ENCODE measurements around the gene ITGB3.

ITGB3 gene

GRCh38 chr17:47279062-47279801 lies 25.6 kb downstream of the ITGB3 start:
- Histone ChIP-seq H2AFZ (ENCODE audit: low read depth, low read length) (no peak overlapping the region), H3K36me3 (ENCODE audit: insufficient read depth, low read length) (no peaks in the 10 kb centered on the region), H3K9ac (ENCODE audit: low read depth, low read length) (no peak overlapping the region), H3K9me3 (ENCODE audit: insufficient read depth, low read length, severe bottlenecking) (no peaks in the 10 kb centered on the region), H4K20me1 (ENCODE audit: insufficient read depth, low read length) (no peaks in the 10 kb centered on the region), H3K4me1 (ENCODE audit: insufficient read depth, low read length) (no peaks in the 10 kb centered on the region), H3K79me2 (ENCODE audit: insufficient read depth, low read length) (no peaks in the 10 kb centered on the region), H3K4me2 (ENCODE audit: insufficient read depth, low read length) (no peak overlapping the region), H3K27ac (ENCODE audit: low read length) (no peak overlapping the region), H3K4me3 (ENCODE audit: low read depth in 1 of 2, low read length in 2 of 2) (no peak overlapping the region), H3K27me3 (ENCODE audit: insufficient read depth, low read length, poor library complexity) (no peaks in the 10 kb centered on the region)
- DNase-seq (no peak), ATAC-seq (ENCODE audit: insufficient read depth, low read depth) (no peak)
- TF ChIP-seq, protein P1, sequence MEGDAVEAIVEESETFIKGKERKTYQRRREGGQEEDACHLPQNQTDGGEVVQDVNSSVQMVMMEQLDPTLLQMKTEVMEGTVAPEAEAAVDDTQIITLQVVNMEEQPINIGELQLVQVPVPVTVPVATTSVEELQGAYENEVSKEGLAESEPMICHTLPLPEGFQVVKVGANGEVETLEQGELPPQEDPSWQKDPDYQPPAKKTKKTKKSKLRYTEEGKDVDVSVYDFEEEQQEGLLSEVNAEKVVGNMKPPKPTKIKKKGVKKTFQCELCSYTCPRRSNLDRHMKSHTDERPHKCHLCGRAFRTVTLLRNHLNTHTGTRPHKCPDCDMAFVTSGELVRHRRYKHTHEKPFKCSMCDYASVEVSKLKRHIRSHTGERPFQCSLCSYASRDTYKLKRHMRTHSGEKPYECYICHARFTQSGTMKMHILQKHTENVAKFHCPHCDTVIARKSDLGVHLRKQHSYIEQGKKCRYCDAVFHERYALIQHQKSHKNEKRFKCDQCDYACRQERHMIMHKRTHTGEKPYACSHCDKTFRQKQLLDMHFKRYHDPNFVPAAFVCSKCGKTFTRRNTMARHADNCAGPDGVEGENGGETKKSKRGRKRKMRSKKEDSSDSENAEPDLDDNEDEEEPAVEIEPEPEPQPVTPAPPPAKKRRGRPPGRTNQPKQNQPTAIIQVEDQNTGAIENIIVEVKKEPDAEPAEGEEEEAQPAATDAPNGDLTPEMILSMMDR (IDR thresholded peaks at IDR 0.05; ENCODE audit: borderline replicate concordance, extremely low read depth, low read length, poor library complexity, severe bottlenecking) = no peak

DNA sequence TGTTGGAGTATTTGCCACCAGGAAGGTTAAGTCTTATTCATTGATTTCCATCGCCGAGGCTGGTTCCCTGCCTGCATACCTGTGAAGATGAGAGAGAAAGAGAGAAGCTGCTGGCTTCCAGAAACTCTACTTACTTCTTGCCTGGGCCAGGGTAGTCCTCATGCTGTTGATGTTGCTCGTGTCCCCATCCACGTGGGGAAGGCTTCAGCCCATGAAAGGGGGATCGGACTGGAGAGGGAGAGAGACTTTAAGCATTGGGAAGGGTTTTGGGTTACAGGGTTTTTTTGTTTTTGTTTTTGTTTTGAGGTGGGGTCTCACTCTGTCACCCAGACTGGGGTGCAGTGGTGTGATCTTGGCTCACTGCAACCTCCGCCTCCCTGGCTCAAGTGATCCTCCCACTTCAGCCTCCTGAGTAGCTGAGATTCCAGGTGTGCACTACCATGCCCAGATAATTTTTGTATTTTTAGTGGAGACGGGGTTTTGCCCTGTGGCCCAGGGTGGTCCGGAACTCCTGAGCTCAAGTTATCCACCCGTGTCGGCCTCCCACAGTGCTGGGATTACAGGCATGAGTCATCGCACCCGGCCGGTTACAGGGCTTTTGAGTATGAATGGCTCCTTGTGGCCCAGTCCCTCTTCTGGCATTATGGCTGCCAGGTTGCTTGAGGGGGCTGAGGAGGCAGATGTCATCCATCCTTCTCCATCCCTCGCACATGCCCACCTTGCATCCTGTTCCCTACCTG lies 26.6 kb downstream of the ITGB3 start:
- no peaks in the 10 kb centered on the region for H3K79me2 ChIP-seq (ENCODE audit: insufficient read depth, low read length)
- H3K4me2 ChIP-seq (ENCODE audit: insufficient read depth, low read length) = no peak overlapping the region
- H3K27ac ChIP-seq (ENCODE audit: low read length) = no peak overlapping the region
- no peaks in the 10 kb centered on the region for H3K27me3 ChIP-seq (ENCODE audit: insufficient read depth, low read length, poor library complexity)
- no peaks in the 10 kb centered on the region for H3K4me1 ChIP-seq (ENCODE audit: insufficient read depth, low read length)
- ATAC-seq (ENCODE audit: insufficient read depth, low read depth) (no peak), DNase-seq (no peak)
- H3K9ac ChIP-seq (ENCODE audit: low read depth, low read length) = no peak overlapping the region
- H3K9me3 ChIP-seq (ENCODE audit: insufficient read depth, low read length, severe bottlenecking) = no peaks in the 10 kb centered on the region
- no peaks in the 10 kb centered on the region for H3K36me3 ChIP-seq (ENCODE audit: insufficient read depth, low read length)
- H3K4me3 ChIP-seq (ENCODE audit: low read depth in 1 of 2, low read length in 2 of 2) = no peak overlapping the region
- H2AFZ ChIP-seq (ENCODE audit: low read depth, low read length) = no peak overlapping the region
- H4K20me1 ChIP-seq (ENCODE audit: insufficient read depth, low read length) = no peaks in the 10 kb centered on the region
- no peak for TF ChIP-seq EZH2 (IDR thresholded peaks at IDR 0.05; ENCODE audit: borderline replicate concordance, low read depth, low read length, severe bottlenecking)
- TF ChIP-seq, protein P1 (IDR thresholded peaks at IDR 0.05; ENCODE audit: borderline replicate concordance, extremely low read depth, low read length, poor library complexity, severe bottlenecking) = no peak

- Histone ChIP-seq H3K9me3 (ENCODE audit: insufficient read depth, low read length, severe bottlenecking) (no peaks in the 10 kb centered on the region), H3K9ac (ENCODE audit: low read depth, low read length) (no peak overlapping the region), H3K4me2 (ENCODE audit: insufficient read depth, low read length) (no peak overlapping the region), H3K27ac (ENCODE audit: low read length) (no peak overlapping the region), H3K27me3 (ENCODE audit: insufficient read depth, low read length, poor library complexity) (no peaks in the 10 kb centered on the region), H2AFZ (ENCODE audit: low read depth, low read length) (no peak overlapping the region), H3K36me3 (ENCODE audit: insufficient read depth, low read length) (no peaks in the 10 kb centered on the region), H3K79me2 (ENCODE audit: insufficient read depth, low read length) (no peaks in the 10 kb centered on the region), H3K4me3 (ENCODE audit: low read depth in 1 of 2, low read length in 2 of 2) (no peak overlapping the region), H3K4me1 (ENCODE audit: insufficient read depth, low read length) (no peaks in the 10 kb centered on the region), H4K20me1 (ENCODE audit: insufficient read depth, low read length) (no peaks in the 10 kb centered on the region)
- ATAC-seq (ENCODE audit: insufficient read depth, low read depth) = no peak
- DNase-seq = no peak
- TF ChIP-seq, protein P1 (IDR thresholded peaks at IDR 0.05; ENCODE audit: borderline replicate concordance, extremely low read depth, low read length, poor library complexity, severe bottlenecking) = no peak
- TF ChIP-seq EZH2 (IDR thresholded peaks at IDR 0.05; ENCODE audit: borderline replicate concordance, low read depth, low read length, severe bottlenecking) = no peak
These were observed 27.6 kb downstream of the ITGB3 start for GRCh38 chr17:47281216-47281615.
